ENCODE measurements around the gene ZNF41.

Gene ZNF41

GRCh38 chrX:47489507-47490275, 6.7 kb upstream of the ZNF41 start:
- DNase-seq, result no peak

- DNase-seq, result no peak
These were observed 1.9 kb upstream of the ZNF41 start for GRCh38 chrX:47484885-47485284.

GRCh38 chrX:47483306-47484268, 565 bp upstream of the ZNF41 start:
- DNase-seq, result no peak

- peak; percentile 0 for DNase-seq
These were observed 934 bp downstream of the ZNF41 start for GRCh38 chrX:47482065-47482511.

- no peak for DNase-seq
These were observed 1.9 kb downstream of the ZNF41 start for GRCh38 chrX:47481160-47481559.

- DNase-seq, result no peak
These were observed 2.4 kb downstream of the ZNF41 start for GRCh38 chrX:47480576-47480975.

- DNase-seq, result no peak
These were observed 7.5 kb downstream of the ZNF41 start for GRCh38 chrX:47475476-47475875.

GRCh38 chrX:47467106-47467505, 15.9 kb downstream of the ZNF41 start:
- no peak for DNase-seq

GRCh38 chrX:47460561-47460960, 22.5 kb downstream of the ZNF41 start:
- no peak for DNase-seq

- no peak for DNase-seq
These were observed 24.5 kb downstream of the ZNF41 start for GRCh38 chrX:47458528-47458927.

GRCh38 chrX:47456080-47456479, 26.9 kb downstream of the ZNF41 start:
- no peak for DNase-seq

GRCh38 chrX:47452112-47452511, 30.9 kb downstream of the ZNF41 start:
- no peak for DNase-seq

- DNase-seq, result no peak
These were observed 34.7 kb downstream of the ZNF41 start for GRCh38 chrX:47448165-47448806.

- no peak for DNase-seq
These were observed 35.4 kb downstream of the ZNF41 start for GRCh38 chrX:47447607-47448006.

- no peak for DNase-seq
These were observed 36.1 kb downstream of the ZNF41 start for GRCh38 chrX:47446971-47447370.

GRCh38 chrX:47446431-47446830, 36.6 kb downstream of the ZNF41 start:
- no peak for DNase-seq

GRCh38 chrX:47430925-47431324, 52.1 kb downstream of the ZNF41 start:
- DNase-seq, result no peak

- no peak for DNase-seq
These were observed 60.6 kb downstream of the ZNF41 start for GRCh38 chrX:47422444-47422843.

GRCh38 chrX:47420962-47421361, 62.1 kb downstream of the ZNF41 start:
- DNase-seq, result no peak

- no peak for DNase-seq
These were observed 62.8 kb downstream of the ZNF41 start for GRCh38 chrX:47420265-47420664.

- no peak for DNase-seq
These were observed 69.8 kb downstream of the ZNF41 start for GRCh38 chrX:47413179-47413594.

All from stimulated activated naive CD4-positive, alpha-beta T cell treated with Interleukin-2 at 50 U/mL for 16 hours (primary cell).